A549 (cell line): ENCODE data around the gene RGMB.

Experiments
- CHD2 ChIP-seq: fragments of 150-350 bp; IDR thresholded peaks from 2 replicates; pipeline ENCODE4 v1.6.1; 2014; ENCODE audit warnings: low read length; ENCODE audit not compliant: partially characterized antibody
- CHD4 ChIP-seq: fragments of 200-600 bp; sonication (generic); IDR thresholded peaks from 2 replicates; pipeline ENCODE4 v1.6.1; 2016; ENCODE audit warnings: antibody characterized with exemption, mild to moderate bottlenecking, borderline replicate concordance
- EHMT2 ChIP-seq: fragments of 200-600 bp; sonication (generic); IDR thresholded peaks from 2 replicates; pipeline ENCODE4 v1.6.1; 2016; ENCODE audit warnings: antibody characterized with exemption, low read depth, mild to moderate bottlenecking, moderate library complexity
- JUN ChIP-seq, 2 experiments: fragments of >200 bp; sonication (Bioruptor Twin); formaldehyde crosslinking; IDR thresholded peaks; 2 replicates in 1 of 2; 3 replicates in 1 of 2; pipeline ENCODE4 v1.6.1; 2016 to 2017
- MAX ChIP-seq: IDR thresholded peaks from 2 replicates; pipeline ENCODE4 v1.6.1; 2012
- MAZ ChIP-seq: fragments of 150-350 bp; IDR thresholded peaks from 2 replicates; pipeline ENCODE4 v1.6.1; 2014; ENCODE audit warnings: antibody characterized with exemption, low read depth, low read length, borderline replicate concordance
- NFE2L2 ChIP-seq: fragments of 150-350 bp; conservative IDR thresholded peaks from 2 replicates; pipeline ENCODE4 v1.6.1; 2014; ENCODE audit warnings: low read length
- RFX5 ChIP-seq: fragments of 450-650 bp; IDR thresholded peaks from 2 replicates; pipeline ENCODE4 v1.7.1; 2014; ENCODE audit warnings: antibody characterized with exemption, mild to moderate bottlenecking, moderate library complexity
- USF2 ChIP-seq: fragments of 450-650 bp; IDR thresholded peaks from 2 replicates; pipeline ENCODE4 v1.6.1; 2014; ENCODE audit warnings: antibody characterized with exemption
- TF ChIP-seq, protein P1 (sequence below): fragments of >200 bp; sonication (Bioruptor Twin); formaldehyde crosslinking; IDR thresholded peaks from 3 replicates; pipeline ENCODE4 v1.5.1; 2016

GRCh38 chr5:98755406-98755805, 18.1 kb upstream of the RGMB start:
- TF ChIP-seq, protein P1, sequence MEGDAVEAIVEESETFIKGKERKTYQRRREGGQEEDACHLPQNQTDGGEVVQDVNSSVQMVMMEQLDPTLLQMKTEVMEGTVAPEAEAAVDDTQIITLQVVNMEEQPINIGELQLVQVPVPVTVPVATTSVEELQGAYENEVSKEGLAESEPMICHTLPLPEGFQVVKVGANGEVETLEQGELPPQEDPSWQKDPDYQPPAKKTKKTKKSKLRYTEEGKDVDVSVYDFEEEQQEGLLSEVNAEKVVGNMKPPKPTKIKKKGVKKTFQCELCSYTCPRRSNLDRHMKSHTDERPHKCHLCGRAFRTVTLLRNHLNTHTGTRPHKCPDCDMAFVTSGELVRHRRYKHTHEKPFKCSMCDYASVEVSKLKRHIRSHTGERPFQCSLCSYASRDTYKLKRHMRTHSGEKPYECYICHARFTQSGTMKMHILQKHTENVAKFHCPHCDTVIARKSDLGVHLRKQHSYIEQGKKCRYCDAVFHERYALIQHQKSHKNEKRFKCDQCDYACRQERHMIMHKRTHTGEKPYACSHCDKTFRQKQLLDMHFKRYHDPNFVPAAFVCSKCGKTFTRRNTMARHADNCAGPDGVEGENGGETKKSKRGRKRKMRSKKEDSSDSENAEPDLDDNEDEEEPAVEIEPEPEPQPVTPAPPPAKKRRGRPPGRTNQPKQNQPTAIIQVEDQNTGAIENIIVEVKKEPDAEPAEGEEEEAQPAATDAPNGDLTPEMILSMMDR = no peak
- TF ChIP-seq RFX5 (no peak), USF2 (no peak), MAX (no peak), EHMT2 (no peak), CHD4 (no peak), MAZ (no peak), JUN (IDR thresholded peaks at IDR 0.05) (no peak), NFE2L2 (no peak), CHD2 (no peak)
